Measurements from ENCODE around the gene GCLC. TPM values are rescaled to one million over a fixed set of nuclear protein-coding genes. Genes with fewer than 3 reads are reported as not detected.
"Not testable (repeated sequence)": the region's sequence is repeated elsewhere in the genome, so short reads cannot be mapped to it uniquely, and the experiment has no call there.

GCLC gene
- total and polyA plus RNA-seq, 2 donors (not counting 1 experiment from before 2014, with no cell fraction given), result 10.7 to 25.8 TPM

DNA sequence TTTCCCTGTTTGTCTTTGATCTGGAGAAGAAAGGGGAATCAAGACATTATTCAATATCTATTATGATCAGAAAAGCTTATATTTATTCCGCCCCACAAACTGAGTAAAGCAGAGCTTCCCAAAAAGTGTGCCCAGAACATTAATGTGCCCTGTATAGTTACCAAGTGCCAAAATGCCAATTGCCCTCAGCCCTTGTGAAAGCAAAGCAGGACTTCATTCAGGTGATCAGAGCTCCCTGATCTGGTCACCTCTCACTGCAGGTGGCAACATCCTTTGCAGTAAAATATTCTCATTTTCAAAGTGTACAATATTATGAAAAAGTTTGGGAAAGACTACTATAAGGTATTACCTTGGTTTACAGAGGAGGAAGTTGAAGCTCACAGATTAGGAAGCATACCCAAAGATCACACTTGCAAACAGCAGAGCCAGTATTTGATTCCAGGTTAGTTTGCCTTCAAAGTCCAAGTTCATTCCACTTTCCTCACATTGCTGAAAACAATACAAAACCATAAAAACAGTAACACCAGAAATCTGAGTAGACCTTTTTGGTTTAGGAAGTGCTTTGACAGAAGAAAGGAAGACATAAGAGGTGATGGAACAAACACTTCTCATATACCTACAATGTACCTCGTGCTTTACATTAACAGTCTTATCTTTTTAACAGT lies 19.6 kb upstream of the GCLC start:
- no peak overlapping the region for H3K9ac ChIP-seq (ENCODE audit: low read length)
- ATAC-seq (ENCODE audit: low read depth), result no peak
- no peak overlapping the region for H3K27ac ChIP-seq (ENCODE audit: low read length in 2 of 2)
- CTCF ChIA-PET, result no interaction called here
- peaks cover 0 to 5% (median 4%) of the 10 kb centered on the region in 3 donors for H3K9me3 ChIP-seq (ENCODE audit: control extremely low read depth in 1 of 3, control insufficient read depth in 2 of 3, insufficient read depth in 1 of 3, low read length in 2 of 3)
- no peak overlapping the region for H3K4me2 ChIP-seq (replicated peaks; ENCODE audit: low read depth, low read length, poor library complexity, severe bottlenecking)
- no peaks in the 10 kb centered on the region for H3K79me2 ChIP-seq (ENCODE audit: control insufficient read depth, insufficient read depth, low read length)
- no peaks in the 10 kb centered on the region for H3K4me1 ChIP-seq (ENCODE audit: control insufficient read depth in 2 of 2, insufficient read depth in 2 of 2, low read length in 2 of 2)
- Mint-ChIP-seq H3K9me3 (ENCODE audit: insufficient read depth) (no peaks in the 10 kb centered on the region), H3K27me3 (peaks cover 22% of the 10 kb centered on the region), H3K4me3 (no peak overlapping the region), H3K4me1 (no peaks in the 10 kb centered on the region), H3K27ac (no peak overlapping the region)
- WGBS (ENCODE audit: insufficient coverage), result 100% methylated on average over 1 of the region's 2 CpGs
- TF ChIP-seq, protein P1, sequence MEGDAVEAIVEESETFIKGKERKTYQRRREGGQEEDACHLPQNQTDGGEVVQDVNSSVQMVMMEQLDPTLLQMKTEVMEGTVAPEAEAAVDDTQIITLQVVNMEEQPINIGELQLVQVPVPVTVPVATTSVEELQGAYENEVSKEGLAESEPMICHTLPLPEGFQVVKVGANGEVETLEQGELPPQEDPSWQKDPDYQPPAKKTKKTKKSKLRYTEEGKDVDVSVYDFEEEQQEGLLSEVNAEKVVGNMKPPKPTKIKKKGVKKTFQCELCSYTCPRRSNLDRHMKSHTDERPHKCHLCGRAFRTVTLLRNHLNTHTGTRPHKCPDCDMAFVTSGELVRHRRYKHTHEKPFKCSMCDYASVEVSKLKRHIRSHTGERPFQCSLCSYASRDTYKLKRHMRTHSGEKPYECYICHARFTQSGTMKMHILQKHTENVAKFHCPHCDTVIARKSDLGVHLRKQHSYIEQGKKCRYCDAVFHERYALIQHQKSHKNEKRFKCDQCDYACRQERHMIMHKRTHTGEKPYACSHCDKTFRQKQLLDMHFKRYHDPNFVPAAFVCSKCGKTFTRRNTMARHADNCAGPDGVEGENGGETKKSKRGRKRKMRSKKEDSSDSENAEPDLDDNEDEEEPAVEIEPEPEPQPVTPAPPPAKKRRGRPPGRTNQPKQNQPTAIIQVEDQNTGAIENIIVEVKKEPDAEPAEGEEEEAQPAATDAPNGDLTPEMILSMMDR (IDR thresholded peaks at IDR 0.05), result no peak
- no peak for TF ChIP-seq EZH2 (IDR thresholded peaks at IDR 0.05; ENCODE audit: borderline replicate concordance, insufficient read depth, low read depth, low read length, poor library complexity, severe bottlenecking)
- no peak overlapping the region for H2AFZ ChIP-seq (ENCODE audit: insufficient read depth, low read depth, low read length, poor library complexity, severe bottlenecking)
- intact Hi-C loops (cut with micrococcal nuclease), result no loop called here
- peaks cover 0 to 3% (median 0%) of the 10 kb centered on the region in 4 experiments for H3K27me3 ChIP-seq (replicated peaks in 1 of 4; ENCODE audit: control extremely low read depth in 1 of 4, control insufficient read depth in 3 of 4, insufficient read depth in 4 of 4, low read length in 3 of 4)
- H3K4me3 ChIP-seq (ENCODE audit: control extremely low read depth in 1 of 5, extremely low read depth in 1 of 5, insufficient read depth in 1 of 5, low read depth in 2 of 5, low read length in 4 of 5), result no peak overlapping the region
- POLR2A ChIA-PET, result no interaction called here
- H3K36me3 ChIP-seq (replicated peaks in 1 of 2; ENCODE audit: control extremely low read depth in 1 of 2, control insufficient read depth in 1 of 2, extremely low read depth in 1 of 2, insufficient read depth in 2 of 2, low read length in 1 of 2), result no peaks in the 10 kb centered on the region
- DNase-seq, result no peak
- no peaks in the 10 kb centered on the region for H4K20me1 ChIP-seq (ENCODE audit: control insufficient read depth, insufficient read depth, low read length, poor library complexity, severe bottlenecking)

- no peaks in the 10 kb centered on the region for H3K79me2 ChIP-seq (ENCODE audit: control insufficient read depth, insufficient read depth, low read length)
- H4K20me1 ChIP-seq (ENCODE audit: control insufficient read depth, insufficient read depth, low read length, poor library complexity, severe bottlenecking), result no peaks in the 10 kb centered on the region
- no peak overlapping the region for H3K4me3 ChIP-seq (ENCODE audit: control extremely low read depth in 1 of 5, extremely low read depth in 1 of 5, insufficient read depth in 1 of 5, low read depth in 2 of 5, low read length in 4 of 5)
- H3K9me3 Mint-ChIP-seq (ENCODE audit: insufficient read depth), result no peaks in the 10 kb centered on the region
- no peak overlapping the region for H3K4me2 ChIP-seq (replicated peaks; ENCODE audit: low read depth, low read length, poor library complexity, severe bottlenecking)
- no peak overlapping the region for H3K9ac ChIP-seq (ENCODE audit: low read length)
- no peaks in the 10 kb centered on the region for H3K4me1 Mint-ChIP-seq
- no peak overlapping the region for H2AFZ ChIP-seq (ENCODE audit: insufficient read depth, low read depth, low read length, poor library complexity, severe bottlenecking)
- POLR2A ChIA-PET, result no interaction called here
- H3K36me3 ChIP-seq (replicated peaks in 1 of 2; ENCODE audit: control extremely low read depth in 1 of 2, control insufficient read depth in 1 of 2, extremely low read depth in 1 of 2, insufficient read depth in 2 of 2, low read length in 1 of 2), result no peaks in the 10 kb centered on the region
- no peak for TF ChIP-seq EZH2 (IDR thresholded peaks at IDR 0.05; ENCODE audit: borderline replicate concordance, insufficient read depth, low read depth, low read length, poor library complexity, severe bottlenecking)
- TF ChIP-seq, protein P1 (IDR thresholded peaks at IDR 0.05), result no peak
- H3K9me3 ChIP-seq (ENCODE audit: control extremely low read depth in 1 of 3, control insufficient read depth in 2 of 3, insufficient read depth in 1 of 3, low read length in 2 of 3), result peaks cover 1 to 9% (median 7%) of the 10 kb centered on the region in 3 donors
- H3K27ac Mint-ChIP-seq, result no peak overlapping the region
- ATAC-seq (ENCODE audit: low read depth) (no peak), DNase-seq (no peak)
- CTCF ChIA-PET, result no interaction called here
- H3K27me3 Mint-ChIP-seq, result no peaks in the 10 kb centered on the region
- no peak overlapping the region for H3K27ac ChIP-seq (ENCODE audit: low read length in 2 of 2)
- WGBS (ENCODE audit: insufficient coverage), result no CpG with 5 or more reads among the region's 2 CpGs
- no peaks in the 10 kb centered on the region for H3K27me3 ChIP-seq (replicated peaks in 1 of 4; ENCODE audit: control extremely low read depth in 1 of 4, control insufficient read depth in 3 of 4, insufficient read depth in 4 of 4, low read length in 3 of 4)
- H3K4me3 Mint-ChIP-seq, result no peak overlapping the region
- intact Hi-C loops (cut with micrococcal nuclease), result no loop called here
- H3K4me1 ChIP-seq (ENCODE audit: control insufficient read depth in 2 of 2, insufficient read depth in 2 of 2, low read length in 2 of 2), result no peaks in the 10 kb centered on the region
Measured at GRCh38 chr6:53556986-53557715, 12.2 kb upstream of the GCLC start.

DNA sequence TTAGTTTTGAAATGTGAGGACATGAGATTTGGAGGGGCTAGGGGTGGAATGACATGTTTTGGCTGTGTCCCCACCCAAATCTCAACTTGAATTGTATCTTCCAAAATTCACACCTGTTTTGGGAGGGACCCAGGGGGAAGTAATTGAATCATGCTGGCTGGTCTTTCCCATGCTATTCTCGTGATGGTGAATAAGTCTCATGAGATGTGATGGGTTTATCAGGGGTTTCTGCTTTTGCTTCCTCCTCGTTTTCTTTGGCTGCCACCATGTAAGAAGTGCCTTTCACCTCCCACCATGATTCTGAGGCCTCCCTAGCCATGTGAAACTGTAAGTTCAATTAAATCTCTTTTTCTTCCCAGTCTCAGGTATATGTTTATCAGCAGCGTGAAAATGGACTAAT lies 8.7 kb upstream of the GCLC start:
- ATAC-seq (ENCODE audit: low read depth); POLR2A ChIA-PET; H3K27ac ChIP-seq (ENCODE audit: low read length in 2 of 2); intact Hi-C loops (cut with micrococcal nuclease); H2AFZ ChIP-seq (ENCODE audit: insufficient read depth, low read depth, low read length, poor library complexity, severe bottlenecking); H3K79me2 ChIP-seq (ENCODE audit: control insufficient read depth, insufficient read depth, low read length); H3K9ac ChIP-seq (ENCODE audit: low read length); H3K27me3 ChIP-seq (replicated peaks in 1 of 4; ENCODE audit: control extremely low read depth in 1 of 4, control insufficient read depth in 3 of 4, insufficient read depth in 4 of 4, low read length in 3 of 4); H3K4me3 Mint-ChIP-seq; H3K9me3 Mint-ChIP-seq (ENCODE audit: insufficient read depth); H3K27me3 Mint-ChIP-seq; H3K36me3 ChIP-seq (replicated peaks in 1 of 2; ENCODE audit: control extremely low read depth in 1 of 2, control insufficient read depth in 1 of 2, extremely low read depth in 1 of 2, insufficient read depth in 2 of 2, low read length in 1 of 2); DNase-seq; H3K4me1 Mint-ChIP-seq; CTCF ChIA-PET; H3K9me3 ChIP-seq (ENCODE audit: control extremely low read depth in 1 of 3, control insufficient read depth in 2 of 3, insufficient read depth in 1 of 3, low read length in 2 of 3); H3K4me2 ChIP-seq (replicated peaks; ENCODE audit: low read depth, low read length, poor library complexity, severe bottlenecking); H4K20me1 ChIP-seq (ENCODE audit: control insufficient read depth, insufficient read depth, low read length, poor library complexity, severe bottlenecking); H3K4me3 ChIP-seq (ENCODE audit: control extremely low read depth in 1 of 5, extremely low read depth in 1 of 5, insufficient read depth in 1 of 5, low read depth in 2 of 5, low read length in 4 of 5); H3K27ac Mint-ChIP-seq; H3K4me1 ChIP-seq (ENCODE audit: control insufficient read depth in 2 of 2, insufficient read depth in 2 of 2, low read length in 2 of 2): not testable (repeated sequence)
- WGBS (ENCODE audit: insufficient coverage), result 84% methylated on average over 2 of the region's 3 CpGs

Measured in B cell (primary cell).